NCI-H526 treated with DMSO at 0.1 percent for 48 hours (cell line): ENCODE results near the gene CCDC116.
A peak's percentile ranks its signal among the peaks of the same experiment; 100 is the strongest.
"Not testable (repeated sequence)": the region's sequence is repeated elsewhere in the genome, so short reads cannot be mapped to it uniquely, and the experiment has no call there.

Experiments used
- DNase-seq: peaks from one replicate; lab custom pipeline; 2025; lab: John Stamatoyannopoulos, UW

The CCDC116 gene

DNA sequence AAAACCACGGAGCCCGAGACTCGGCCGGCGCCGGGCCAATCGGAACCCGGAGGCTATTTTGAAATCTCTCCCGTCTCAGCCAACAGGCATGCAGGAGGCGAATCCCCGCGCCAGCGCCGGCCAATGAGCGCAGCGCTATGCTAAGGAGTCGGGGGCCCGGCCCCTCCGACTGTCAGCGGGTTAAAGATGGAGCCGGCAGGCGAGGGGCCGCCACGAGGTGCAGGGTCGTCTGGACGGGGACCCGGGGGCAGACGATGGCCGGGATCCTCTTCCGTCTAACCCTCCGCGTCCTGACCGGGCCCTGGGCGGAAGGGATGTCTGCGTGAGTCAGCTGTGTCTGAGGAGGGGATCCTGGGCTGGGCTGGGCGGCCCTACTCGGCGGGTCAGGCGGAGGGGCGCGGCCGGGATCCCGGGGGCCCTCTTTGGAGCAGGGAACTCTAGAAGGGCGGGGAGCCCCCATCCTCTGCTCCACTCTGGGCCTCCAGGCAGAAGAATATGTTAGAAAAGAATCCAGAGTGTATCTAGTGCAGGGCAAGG lies 19.5 kb downstream of the CCDC116 start:
- peak; percentile 73 for DNase-seq

GRCh38 chr22:21652547-21653545 lies 20.3 kb downstream of the CCDC116 start:
- no peak for DNase-seq

DNA sequence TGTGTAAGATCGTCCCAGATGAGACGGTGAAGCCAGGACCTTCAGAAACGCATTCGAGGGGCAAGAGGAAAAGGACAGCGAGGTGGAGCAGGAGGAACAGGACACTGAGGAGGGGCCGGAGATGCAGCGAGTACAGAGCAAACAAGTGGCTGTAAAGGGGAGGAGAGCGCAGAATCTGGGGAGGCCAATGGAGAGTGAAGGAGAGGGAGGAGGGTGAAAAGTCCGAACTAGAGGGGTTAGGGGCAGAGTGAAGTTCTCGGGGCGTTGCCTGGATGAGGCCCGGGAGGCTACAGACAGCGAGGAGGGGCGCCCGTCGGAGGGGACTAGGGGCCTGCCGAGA lies 24.4 kb downstream of the CCDC116 start:
- no peak for DNase-seq

- peak; percentile 53 for DNase-seq
Measured at GRCh38 chr22:21657360-21658032, 24.9 kb downstream of the CCDC116 start.

DNA sequence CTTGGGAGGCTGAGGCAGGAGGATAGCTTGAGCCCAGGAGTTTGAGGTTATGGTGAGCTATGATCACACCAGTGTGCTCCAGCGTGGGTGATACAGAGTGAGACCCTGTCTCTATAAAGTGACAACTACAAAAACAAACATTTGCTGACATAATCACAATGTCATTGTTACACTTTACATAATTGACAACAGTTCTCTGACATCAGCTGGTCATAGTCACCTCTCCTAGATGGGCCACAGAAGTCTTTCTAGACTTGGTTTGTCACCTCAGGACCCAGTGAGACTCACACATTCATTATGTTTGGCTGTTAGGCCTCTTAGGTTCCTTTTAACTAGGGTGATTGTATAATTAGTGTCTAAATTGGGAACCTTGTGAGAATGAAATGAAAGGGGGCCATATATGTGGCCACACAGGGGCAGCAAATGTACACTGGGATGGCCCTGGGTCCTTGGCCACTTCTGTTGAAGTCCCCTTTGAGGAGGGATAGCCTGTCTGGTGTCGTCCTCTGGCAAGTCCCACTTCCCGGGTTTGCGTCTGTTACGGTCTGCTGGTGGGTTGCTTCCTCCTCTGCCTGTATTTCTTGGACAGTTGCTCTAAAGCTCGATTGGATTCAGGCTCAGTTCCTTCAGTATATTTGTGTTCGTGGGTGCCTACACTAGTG lies 27.4 kb downstream of the CCDC116 start:
- DNase-seq: no peak

DNA sequence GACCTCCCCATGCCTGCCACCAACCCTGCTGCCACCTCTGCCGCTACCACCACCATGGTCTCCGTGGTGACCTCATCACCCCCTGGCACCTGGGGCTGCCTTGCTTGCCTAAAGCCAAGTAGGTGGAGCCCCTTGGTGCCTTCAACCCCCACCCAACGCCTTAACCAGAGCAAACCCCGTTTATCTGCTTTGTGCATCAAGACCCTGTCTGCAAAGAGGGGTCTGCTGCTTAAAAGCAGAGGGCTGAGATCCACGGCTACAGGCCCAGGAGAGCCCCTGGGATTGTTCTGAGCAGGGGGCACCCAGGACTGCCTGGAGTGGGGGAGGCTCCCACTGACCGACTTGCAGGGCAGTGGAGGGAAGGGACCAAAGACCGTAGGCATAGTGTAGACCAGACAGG lies 28.3 kb downstream of the CCDC116 start:
- DNase-seq: no peak

- DNase-seq: no peak
Measured at GRCh38 chr22:21661991-21662390, 29.4 kb downstream of the CCDC116 start.

DNA sequence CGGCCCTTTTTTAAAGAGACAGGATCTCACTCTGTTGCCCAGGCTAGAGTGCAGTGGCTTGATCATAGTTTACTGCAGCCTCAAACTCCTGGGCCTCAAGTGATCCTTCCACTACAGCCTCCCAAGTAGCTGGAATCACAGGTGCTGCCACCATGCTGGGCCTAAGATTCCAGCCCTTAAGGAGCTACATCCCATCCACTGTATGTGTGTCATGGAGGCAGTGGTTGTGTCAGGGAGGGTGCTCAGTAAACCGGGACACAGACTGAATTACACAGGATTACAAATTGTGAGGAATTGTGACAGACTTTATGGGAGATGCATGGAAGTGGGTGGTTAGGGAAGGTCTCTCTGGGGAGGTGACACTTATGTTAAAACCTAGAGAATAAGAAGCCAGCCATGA lies 31.2 kb downstream of the CCDC116 start:
- DNase-seq: no peak

- DNase-seq: no peak
Measured at GRCh38 chr22:21665047-21665851, 32.7 kb downstream of the CCDC116 start.

DNA sequence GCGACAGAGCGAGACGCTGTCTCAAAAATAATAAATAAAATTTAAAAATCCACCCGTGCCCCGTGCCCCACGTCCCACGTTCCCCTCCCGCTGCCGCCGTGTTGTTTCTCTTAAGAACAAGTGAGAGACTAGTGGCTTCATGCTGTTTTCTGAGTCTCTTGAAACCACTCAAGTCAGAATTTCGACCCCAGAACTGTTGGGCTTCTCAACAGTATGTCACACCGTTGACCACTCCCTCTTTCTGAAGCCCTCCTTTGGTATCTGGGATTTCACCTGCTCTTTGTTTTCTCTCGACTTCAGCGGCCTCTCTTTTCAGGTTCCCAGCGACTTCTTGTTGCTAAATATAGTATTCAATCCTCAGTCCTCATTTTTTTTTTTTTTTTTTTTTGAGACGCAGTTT lies 34.2 kb downstream of the CCDC116 start:
- DNase-seq: no peak

- no peak for DNase-seq
Measured at GRCh38 chr22:21669026-21669425, 36.5 kb downstream of the CCDC116 start.

- DNase-seq: no peak
Measured at GRCh38 chr22:21672107-21672629, 39.6 kb downstream of the CCDC116 start.

GRCh38 chr22:21673534-21674321 lies 41.2 kb downstream of the CCDC116 start:
- no peak for DNase-seq

GRCh38 chr22:21674638-21675245 lies 42.2 kb downstream of the CCDC116 start:
- no peak for DNase-seq

- DNase-seq: no peak
Measured at GRCh38 chr22:21677606-21678443, 45.3 kb downstream of the CCDC116 start.

GRCh38 chr22:21678842-21679241 lies 46.3 kb downstream of the CCDC116 start:
- not testable (repeated sequence) for DNase-seq

DNA sequence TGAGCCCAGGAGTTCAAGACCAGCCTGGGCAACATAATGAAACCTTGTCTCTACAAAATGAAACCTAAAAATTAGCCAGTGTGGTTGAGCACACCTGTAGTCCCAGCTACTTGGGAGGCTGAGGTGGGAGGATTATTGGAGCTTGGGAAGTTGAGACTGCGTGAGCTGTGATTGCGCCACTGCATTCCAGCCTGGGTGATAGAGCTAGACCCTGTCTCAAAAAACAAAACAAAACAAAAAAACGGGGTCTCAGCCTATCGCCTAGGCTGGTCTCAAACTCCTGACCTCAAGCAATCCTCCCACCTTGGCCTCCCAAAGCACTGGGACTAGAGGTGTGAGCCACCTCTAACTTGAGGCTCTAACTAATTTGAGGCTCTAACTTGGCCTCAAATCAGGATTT lies 46.8 kb downstream of the CCDC116 start:
- DNase-seq: no peak

GRCh38 chr22:21680830-21681565 lies 48.4 kb downstream of the CCDC116 start:
- no peak for DNase-seq
